Left ventricle myocardium superior (tissue), 1 donor: ENCODE data around the gene ARL8B. TPM values are rescaled to one million over a fixed set of nuclear protein-coding genes. Genes with fewer than 3 reads are reported as not detected.
"Not testable (repeated sequence)": the region's sequence is repeated elsewhere in the genome, so short reads cannot be mapped to it uniquely, and the experiment has no call there.

Experiments
- ATAC-seq: fragments of 200-7000 bp; cut with Tn5 transposase; one replicate; pipeline ENCODE4 v1.9.1; 2020; ENCODE audit warnings: mild to moderate bottlenecking, moderate library complexity
- DNase-seq: peaks from one replicate; pipeline ENCODE4 v3.0.0-alpha.2; 2020
- intact Hi-C: fragments of 100-400 bp; cut with micrococcal nuclease; formaldehyde crosslinking; loops from one replicate; pipeline ENCODE4 v1.11.0; 2022
- long read RNA-seq: library from polyadenylated mRNA; unstranded; transcript quantifications from one replicate; pipeline ENCODE4 v2.0.0, GENCODE V29; 2021
- total RNA-seq: library from RNA; stranded (reverse); fragmentation: NEBNext Ultra II Directional; extraction: Animal tissue kit (Norgen Biotek cat#: 25700); gene quantifications from one replicate; pipeline ENCODE4 v1.2.1, GENCODE V29; 2021
- donor health status: DM: no; HTN: yes; CAD: no; lungs with severe emphysema.

ARL8B gene
- total RNA-seq: 62.0 TPM
- long read RNA-seq, transcript ARL8B-201 (7 exons, 3,005 nt): major isoform, 123 of 135 reads
- long read RNA-seq, partial matches to known transcripts: 3 of 135 reads
- long read RNA-seq, other reads (novel, unspliced or antisense): 8 of 135 reads

- intact Hi-C loops: loop anchor here (10.0 kb wide), 1 partner anchor 53 kb away; no protein-coding TSS in a partner anchor
These were observed at the start of gene ARL8B for GRCh38 chr3:5122030-5122740. Gene ARL8B, plus strand, starts transcription at chr3:5122292. Its CDS starts 174 bp downstream, at chr3:5122466.

GRCh38 chr3:5073374-5074085 lies 48.6 kb upstream of the ARL8B start:
- intact Hi-C loops: no loop called here

More at GRCh38 chr3:5122030-5122740, at the start of gene ARL8B:
- ATAC-seq (peak; percentile 100), DNase-seq (peak; percentile 95)

GRCh38 chr3:5078151-5078550 lies 43.9 kb upstream of the ARL8B start:
- ATAC-seq (no peak), DNase-seq (no peak)
- intact Hi-C loops: no loop called here

More at GRCh38 chr3:5073374-5074085, 48.6 kb upstream of the ARL8B start:
- DNase-seq (no peak), ATAC-seq (no peak)

- DNase-seq: no peak
- no peak for ATAC-seq
- intact Hi-C loops: no loop called here
These were observed 42.3 kb upstream of the ARL8B start for GRCh38 chr3:5079761-5080160.

DNA sequence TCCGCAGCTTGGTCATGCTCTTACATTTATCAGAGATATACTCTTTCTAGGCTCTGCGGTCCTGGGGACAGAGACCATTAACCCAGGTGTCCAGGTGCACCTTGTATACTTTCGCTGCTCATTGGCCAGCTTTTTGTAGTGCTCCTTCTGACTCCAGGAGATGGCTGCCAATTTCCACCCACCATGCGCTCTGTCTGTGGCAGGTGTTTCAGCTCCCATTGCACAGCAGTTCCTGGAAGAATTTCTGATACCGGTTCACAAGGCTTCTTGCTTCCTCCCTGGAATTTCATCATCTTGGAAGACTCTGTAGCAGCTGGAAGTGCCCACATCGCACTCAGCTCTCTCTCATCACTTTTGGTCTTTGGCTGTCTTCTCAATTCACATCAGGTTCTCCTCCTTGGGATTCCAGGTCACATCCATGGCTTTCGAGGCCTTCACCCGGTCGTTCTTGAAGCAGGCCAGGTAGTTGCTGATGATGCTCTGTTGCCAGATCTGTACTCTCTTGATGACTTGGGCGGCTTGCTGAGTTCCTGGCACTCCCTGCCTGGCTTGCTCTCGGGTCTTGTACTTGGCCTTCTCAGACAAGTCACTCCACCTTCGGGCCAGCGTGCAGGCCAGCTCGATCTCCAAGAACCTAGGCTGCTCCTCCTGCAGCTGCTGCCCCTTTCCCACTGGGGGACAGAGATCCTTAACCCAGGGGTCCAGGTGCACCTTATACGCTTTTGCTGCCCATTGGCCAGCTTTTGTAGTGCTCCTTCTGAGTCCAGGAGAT lies 41.1 kb upstream of the ARL8B start:
- intact Hi-C loops: no loop called here
- DNase-seq (no peak), ATAC-seq (no peak)

DNA sequence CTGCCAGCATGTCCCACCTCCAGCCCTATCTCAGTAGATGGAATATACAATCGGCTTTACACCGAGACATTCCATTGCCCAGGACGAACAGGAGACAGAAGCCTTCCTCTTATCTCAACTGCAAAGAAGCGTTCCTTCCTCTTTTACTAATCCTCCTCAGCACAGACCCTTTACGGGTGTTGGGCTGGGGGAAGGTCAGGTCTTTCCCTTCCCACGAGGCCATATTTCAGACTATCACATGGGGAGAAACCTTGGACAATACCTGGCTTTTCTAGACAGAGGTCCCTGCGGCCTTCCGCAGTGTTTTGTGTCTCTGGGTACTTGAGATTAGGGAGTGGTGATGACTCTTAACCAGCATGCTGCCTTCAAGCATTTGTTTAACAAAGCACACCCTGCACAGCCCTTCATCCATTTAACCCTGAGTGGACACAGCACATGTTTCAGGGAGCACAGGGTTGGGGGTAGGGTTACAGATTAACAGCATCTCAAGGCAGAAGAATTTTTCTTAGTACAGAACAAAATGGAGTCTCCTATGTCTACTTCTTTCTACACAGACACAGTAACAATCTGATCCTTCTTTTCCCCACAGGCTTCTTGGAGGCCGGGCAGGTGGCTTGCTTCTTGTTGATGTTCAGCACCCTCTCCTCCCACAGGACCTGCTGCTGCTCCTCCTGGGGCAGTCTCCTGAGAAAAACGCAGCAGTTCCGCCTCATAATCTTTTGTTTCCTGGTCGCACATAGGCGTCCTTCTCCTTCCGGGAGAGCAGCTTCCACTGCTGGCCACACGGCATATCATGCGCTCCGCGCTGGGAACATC lies 39.9 kb upstream of the ARL8B start:
- DNase-seq, intact Hi-C loops, ATAC-seq: not testable (repeated sequence)

DNA sequence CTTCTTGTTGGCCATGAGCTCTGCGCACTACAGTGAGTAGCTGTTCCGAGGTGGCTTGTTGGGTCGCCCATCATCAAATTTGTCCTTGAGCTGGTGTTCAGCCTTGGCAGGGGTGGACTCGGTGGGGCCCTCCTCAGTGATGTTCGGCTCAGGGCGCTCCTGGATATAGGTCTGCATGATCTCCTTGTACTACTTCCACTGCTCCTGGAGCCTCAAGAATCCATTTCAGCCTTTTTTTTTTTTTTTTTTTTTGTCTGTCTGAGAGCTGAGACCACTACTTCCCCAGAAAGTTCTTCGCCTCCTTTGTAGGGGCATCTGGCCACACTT lies 39.3 kb upstream of the ARL8B start:
- DNase-seq (no peak), ATAC-seq (no peak)
- intact Hi-C loops: no loop called here

DNA sequence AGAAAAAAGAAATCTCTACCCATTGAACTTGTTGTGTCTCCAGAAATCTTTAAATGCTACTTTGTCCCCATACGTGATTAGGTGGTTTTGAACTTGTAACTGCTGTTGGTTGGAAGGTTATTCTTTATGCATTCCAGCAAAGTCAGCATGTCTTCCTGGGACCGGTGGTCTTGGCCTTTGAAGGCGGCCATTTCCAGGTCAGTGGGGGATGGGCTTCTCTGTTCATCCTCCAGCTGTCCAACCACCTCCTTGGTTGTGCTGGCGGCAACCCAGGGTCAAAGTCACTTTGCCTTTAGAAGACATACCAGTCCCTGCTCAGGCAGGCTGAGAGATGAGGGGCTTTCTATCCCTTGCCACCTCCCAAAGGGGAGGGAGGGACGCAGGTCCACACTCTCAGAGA lies 37.9 kb upstream of the ARL8B start:
- DNase-seq: no peak
- intact Hi-C loops: no loop called here
- ATAC-seq: no peak

DNA sequence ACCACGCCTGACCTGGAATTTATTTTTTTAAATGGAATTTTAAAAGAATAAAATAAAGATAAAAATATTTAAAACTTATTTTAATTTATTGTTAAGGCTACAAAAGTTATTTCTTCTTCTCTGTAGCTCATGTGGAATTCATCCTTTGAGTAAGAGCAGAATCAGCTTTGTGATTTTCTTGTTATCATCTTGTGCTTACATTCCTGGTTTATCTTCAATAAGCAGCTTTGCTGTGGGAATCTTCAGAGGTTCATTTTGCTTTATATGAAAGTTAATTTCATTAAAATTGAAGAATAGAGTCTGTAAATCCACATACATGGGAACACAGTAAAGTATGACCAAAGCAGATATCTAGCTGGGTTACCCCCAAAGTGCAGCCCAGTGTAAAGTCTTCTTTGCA lies 35.4 kb upstream of the ARL8B start:
- intact Hi-C loops: no loop called here
- ATAC-seq: no peak
- no peak for DNase-seq

DNA sequence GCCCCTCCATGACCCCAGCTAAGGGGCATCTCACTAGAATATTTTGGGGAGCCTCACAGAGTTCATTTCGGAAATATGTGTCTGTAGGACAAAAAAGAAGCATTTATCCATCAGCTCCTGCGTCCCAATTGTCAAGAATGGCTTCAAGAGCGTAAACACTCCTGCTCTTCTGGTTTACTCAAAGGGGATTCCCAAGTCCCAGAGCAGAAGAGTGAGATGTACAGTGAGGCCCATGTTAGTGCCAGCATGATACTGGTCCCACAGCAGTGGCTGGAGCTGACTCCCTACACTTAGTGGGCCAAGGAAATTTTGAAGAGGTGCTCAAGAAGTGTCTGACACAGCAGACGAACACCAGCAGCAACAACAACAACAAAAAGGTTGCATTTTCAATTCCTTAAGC lies 34.9 kb upstream of the ARL8B start:
- ATAC-seq: no peak
- DNase-seq: no peak
- intact Hi-C loops: no loop called here

DNA sequence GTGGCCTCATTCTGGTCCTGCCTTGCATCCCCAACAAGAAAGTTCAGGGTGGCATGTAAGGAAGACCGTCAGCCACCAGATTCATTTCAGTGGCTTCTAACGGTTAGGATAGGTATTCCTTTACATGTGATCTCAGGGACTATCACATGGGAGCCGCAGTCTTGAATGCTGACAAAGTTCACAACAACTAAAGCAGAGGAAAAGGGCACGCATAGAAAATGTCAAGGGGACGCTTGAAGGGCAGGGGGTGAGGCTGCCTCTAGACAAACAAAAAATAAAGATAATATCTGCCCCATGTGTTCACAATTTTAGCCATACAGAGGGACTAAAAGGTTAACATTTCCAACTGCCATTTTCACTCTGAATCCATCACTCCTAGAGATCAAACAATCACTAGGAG lies 31.9 kb upstream of the ARL8B start:
- DNase-seq (no peak), ATAC-seq (no peak)
- intact Hi-C loops: no loop called here

DNA sequence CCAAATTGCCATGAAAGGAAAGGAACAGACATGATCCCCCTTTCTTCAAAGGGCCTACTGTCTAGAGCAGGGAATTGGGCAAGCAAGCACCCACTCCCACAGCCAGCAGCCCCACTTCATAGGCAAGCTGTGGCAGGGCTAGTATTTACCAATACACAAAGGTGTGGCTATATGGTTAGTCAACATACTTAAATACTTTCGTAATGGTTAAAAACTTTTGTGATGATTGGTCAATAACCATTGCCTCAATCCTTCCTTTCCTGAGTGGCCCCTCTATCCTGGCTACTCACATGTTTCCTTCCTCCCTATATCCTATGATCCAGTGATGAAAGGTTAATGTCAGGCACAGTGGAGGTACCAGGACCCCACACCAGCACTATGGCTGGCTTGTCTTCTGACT lies 30.1 kb upstream of the ARL8B start:
- ATAC-seq: no peak
- intact Hi-C loops: no loop called here
- DNase-seq: no peak

- no peak for ATAC-seq
- DNase-seq: no peak
- intact Hi-C loops: no loop called here
These were observed 28.4 kb upstream of the ARL8B start for GRCh38 chr3:5093731-5094130.

GRCh38 chr3:5095886-5096285 lies 26.2 kb upstream of the ARL8B start:
- peak; percentile 92 for ATAC-seq
- intact Hi-C loops: no loop called here
- peak; percentile 74 for DNase-seq

GRCh38 chr3:5096336-5097008 lies 25.6 kb upstream of the ARL8B start:
- DNase-seq: no peak
- ATAC-seq: peak; percentile 63
- intact Hi-C loops: no loop called here

- no peak for DNase-seq
- no peak for ATAC-seq
- intact Hi-C loops: no loop called here
These were observed 23.7 kb upstream of the ARL8B start for GRCh38 chr3:5098346-5098745.

- intact Hi-C loops: no loop called here
- no peak for DNase-seq
These were observed 19.6 kb upstream of the ARL8B start for GRCh38 chr3:5102532-5102931.

DNA sequence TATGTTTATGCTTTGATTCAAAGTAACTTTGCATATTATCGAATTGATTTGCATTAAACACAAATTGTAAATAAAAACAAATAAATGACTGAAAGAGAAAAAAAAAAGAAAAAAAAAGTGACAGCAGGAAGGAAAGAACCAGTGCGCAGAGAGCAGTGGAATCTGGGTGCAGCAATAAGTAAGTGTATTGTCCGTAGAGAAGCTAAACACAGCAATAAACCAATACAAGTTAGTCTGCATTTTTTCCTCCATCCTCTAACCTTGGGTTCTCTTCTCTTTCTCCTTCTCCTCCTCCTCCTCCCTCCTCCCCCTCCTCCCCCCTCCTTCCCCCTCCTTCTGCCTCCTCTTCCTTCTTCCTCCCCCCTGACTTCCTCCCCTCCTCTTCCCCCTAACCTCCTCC lies 18.3 kb upstream of the ARL8B start:
- intact Hi-C loops: no loop called here
- DNase-seq (no peak), ATAC-seq (no peak)

More at GRCh38 chr3:5102532-5102931, 19.6 kb upstream of the ARL8B start:
- no peak for ATAC-seq

GRCh38 chr3:5105050-5105449 lies 17.0 kb upstream of the ARL8B start:
- DNase-seq: no peak
- no peak for ATAC-seq
- intact Hi-C loops: no loop called here
